HG02840 (cell line): Measurements from ENCODE around the gene ASS1.

ENCODE experiments used
- ATAC-seq: cut with Tn5 transposase; IDR thresholded peaks from one replicate; pipeline ENCODE4 v1.9.1; 2021; ENCODE audit warnings: mild to moderate bottlenecking, moderate library complexity, moderate number of reproducible peaks; ENCODE audit not compliant: unreplicated experiment, low FRiP score

ASS1 gene

DNA sequence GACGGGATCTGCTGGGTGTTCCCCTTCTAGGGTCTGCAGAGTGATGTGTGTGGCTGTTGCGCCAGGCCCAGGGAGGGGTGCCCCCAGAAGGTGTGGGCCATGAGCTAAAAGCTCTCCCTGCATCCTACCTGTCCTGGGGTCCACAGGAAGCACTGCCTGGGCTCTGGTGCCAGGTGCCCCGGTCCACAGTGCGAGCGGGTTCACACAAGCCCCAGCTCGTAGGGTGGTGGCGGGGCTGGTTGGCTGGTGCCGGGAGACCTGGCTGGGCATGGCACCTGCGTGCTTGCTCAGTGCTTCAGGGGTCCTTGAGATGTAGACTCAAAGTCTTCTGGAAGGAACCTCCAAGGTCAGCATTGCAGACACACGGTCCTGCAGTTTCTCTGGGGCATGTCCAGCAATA is 25.5 kb downstream of the ASS1 start:
- no peak for ATAC-seq

DNA sequence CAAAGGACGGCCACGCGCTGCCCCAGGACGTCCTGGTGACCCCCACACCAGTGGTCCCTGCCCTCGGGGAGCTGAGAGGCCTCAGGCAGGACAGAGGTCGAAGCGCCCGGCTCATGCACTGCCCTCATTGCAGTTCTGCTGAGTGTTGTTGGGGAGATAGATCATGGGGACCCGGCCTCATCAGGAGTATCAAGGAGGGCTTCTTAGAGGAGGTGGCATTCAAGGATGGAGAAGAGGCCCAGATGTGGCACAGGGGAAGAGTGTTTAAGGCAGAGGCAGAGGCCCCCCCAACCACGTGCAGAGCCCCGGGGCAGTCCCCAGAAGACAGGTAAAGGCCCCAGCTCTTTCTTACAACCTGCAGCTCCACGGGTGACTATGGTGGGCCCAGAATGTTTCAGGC is 26.2 kb downstream of the ASS1 start:
- ATAC-seq, result no peak

- no peak for ATAC-seq
Observed at GRCh38 chr9:130471411-130472183, 26.8 kb downstream of the ASS1 start.

DNA sequence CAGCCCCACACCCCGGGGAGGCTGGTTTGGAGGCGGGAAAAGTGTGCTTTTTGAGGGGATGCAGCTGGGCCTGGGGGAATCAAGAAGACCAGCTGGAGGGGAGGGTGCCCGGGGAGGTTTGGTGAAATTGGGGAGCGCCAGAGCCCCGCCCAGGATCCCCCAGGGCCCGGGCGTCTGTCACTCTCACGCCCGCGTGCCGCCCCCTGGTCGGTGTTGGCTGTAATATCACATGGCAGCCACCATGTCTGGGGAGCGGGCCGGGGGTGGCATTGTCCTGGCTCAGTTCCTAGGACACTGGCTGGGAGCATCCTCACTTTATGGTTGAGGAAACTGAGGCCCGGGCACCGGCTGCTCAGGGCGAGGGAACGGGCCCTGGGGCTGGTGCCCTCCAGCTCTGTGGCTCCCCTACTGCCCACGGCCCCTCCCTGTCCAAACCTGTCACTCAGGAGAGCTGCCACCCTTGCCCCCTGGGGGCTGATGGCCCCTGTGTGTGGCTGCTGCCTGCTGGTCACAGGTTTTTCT is 27.5 kb downstream of the ASS1 start:
- no peak for ATAC-seq

DNA sequence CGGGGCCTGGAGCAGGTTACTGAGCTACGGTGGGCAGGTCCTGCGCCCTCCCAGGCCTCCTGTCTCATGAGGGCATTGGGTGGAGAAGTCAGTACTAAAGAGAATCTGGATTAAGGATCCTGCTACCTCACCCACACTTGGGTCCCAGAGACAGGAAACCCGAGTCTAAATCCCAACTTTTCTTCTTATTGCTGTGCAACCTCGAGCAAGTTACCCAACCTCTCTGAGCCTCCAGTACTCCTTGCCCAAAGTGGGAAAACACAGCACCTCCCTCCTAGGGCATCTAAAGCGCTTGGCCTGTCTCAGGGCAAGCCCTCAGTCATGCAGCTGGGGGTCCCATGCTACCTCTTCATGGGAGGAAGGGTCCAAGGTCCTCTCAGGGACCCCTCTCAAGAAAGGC is 28.2 kb downstream of the ASS1 start:
- ATAC-seq, result no peak

DNA sequence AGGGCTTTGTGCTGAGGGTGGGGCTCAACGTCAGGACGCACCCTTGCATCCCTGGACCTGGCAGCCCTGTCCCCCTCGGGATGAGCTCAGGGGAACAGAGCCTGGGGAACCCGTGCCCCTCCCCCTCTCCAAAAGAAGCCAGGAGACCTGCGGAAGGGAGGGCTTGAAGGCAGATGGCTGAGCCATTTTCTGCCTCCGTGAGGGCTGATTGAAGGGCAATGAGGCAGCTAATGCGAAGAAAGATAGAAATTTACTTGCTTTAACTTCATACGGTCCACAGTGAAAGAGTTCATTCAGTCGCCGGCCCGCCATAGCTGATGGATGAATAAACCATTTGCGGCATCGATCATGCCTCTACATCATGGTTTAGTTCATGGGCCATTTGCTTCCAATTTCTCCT is 28.8 kb downstream of the ASS1 start:
- no peak for ATAC-seq

GRCh38 chr9:130474106-130474505 is 29.3 kb downstream of the ASS1 start:
- no peak for ATAC-seq

DNA sequence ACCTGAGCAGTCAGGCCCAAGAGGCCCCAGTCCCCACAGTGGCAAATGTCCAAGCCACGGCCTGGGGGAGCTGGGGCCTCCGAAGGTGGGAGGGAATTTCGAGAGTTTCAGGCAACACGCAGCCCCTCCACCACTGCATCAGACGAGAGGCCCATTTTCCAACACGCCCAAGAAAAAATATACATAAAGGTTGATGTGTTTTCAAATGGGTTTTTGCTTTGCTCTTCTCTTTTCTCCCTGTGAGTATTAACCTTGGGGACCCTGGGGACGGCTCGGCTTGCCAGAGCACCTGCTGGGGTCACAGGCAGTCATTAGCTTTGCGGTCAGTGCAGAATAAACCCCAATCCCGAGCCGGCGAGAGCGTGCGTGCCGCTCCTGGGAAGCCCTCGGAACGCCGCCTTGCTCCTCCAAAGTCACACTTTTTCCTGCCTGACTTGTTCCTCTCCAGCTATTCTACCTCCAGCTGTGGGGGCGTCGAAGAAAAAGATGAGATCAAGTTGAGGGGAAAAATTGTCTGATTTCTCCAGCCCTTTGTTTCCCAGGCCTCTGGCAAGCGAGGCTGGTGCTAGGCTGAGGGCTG is 31.5 kb downstream of the ASS1 start:
- ATAC-seq, result no peak

GRCh38 chr9:130477564-130477963 is 32.8 kb downstream of the ASS1 start:
- ATAC-seq, result no peak

DNA sequence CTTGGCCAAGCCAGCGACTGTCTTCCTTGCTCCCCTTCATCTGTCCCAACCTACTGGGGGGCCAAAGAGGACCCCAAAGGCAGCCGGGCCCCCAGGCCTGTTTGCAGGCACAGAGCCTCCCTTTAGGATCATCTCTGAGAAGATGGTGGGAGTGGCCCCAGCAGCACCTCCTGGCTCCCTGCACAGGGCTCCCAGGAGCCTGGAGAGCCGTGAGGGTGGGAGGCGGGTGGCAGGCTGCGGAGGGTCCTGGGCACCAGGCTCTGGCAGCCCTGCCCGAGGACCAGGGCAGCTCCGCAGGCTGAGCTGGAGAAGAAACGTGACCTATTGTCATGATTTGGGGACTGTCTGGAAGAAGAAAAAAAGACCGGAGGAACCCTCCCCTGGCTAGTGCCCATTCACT is 33.4 kb downstream of the ASS1 start:
- ATAC-seq, result no peak

- no peak for ATAC-seq
Observed at GRCh38 chr9:130478736-130479575, 34.2 kb downstream of the ASS1 start.

DNA sequence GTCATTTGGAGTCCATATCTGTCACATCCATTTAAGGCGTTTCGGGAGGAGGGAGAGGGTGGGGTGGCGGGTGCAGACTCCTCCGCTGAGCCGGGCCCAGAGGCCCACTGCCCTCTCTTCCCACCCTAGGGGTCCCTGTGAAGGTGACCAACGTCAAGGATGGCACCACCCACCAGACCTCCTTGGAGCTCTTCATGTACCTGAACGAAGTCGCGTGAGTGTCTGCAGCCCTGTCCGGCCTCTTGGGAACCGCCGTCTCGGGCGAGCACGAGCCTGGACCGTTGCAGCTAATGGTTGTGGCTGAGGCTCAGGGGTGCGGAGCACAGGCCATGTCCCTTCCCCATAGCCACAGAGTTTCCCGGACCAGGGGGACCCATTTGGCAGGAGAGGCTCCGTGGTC is 34.8 kb downstream of the ASS1 start:
- ATAC-seq, result no peak

DNA sequence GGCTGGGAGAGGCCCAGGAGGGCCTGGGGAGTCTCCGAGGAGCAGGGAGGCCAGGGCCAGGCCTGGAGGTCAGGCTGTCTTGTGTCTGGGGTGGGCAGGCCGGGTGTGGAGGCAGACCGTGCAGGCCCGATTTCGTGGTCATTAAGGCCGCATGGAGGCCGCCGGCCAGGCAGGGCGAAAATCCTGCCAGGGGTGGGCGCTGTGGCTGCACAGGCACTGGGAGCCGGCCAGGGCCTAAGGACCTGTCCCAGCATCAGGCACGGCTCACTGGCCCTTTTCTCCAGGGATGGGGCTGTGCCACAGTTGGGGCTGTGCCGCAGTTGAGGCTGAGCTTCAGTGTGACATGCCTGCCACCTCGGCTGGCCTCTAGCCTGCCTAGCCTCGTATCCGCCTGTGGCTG is 35.9 kb downstream of the ASS1 start:
- ATAC-seq, result no peak

GRCh38 chr9:130482463-130482862 is 37.7 kb downstream of the ASS1 start:
- ATAC-seq, result no peak

- ATAC-seq, result no peak
Observed at GRCh38 chr9:130483371-130483971, 38.7 kb downstream of the ASS1 start.

DNA sequence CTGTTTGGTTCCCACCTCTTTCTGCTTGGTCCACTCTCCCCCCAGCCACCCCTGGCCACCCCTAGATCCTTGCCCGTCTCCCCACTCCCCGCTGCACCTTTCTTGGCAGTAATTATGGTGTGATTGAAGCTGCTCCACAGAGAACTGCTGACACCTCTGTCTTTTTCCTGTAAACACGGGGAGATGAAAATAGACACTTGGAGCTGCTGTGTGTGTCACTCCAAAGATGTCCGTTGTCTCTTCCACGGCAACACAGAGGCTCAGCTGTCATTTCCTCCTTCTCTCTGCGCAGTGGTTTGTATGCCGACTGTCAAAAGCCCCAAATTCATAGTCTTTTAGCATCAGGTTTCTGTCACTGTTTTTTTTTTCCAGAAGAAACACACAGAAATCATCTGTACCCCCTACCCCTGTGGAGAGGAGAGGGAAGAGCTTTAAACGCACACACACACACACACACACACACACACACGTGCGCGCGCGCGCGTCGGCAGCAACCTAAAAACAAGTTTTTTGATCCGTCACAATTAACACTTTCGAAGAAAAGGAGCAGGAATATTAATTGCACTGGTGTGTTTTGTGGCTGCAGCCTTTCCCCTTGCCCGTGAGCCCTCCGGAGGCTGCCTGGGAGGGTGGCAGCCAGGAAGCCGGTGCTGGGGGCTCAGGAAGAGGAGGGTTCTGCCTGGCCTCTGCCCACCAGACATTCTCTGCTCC is 39.8 kb downstream of the ASS1 start:
- ATAC-seq, result no peak

GRCh38 chr9:130486103-130486502 is 41.3 kb downstream of the ASS1 start:
- no peak for ATAC-seq

DNA sequence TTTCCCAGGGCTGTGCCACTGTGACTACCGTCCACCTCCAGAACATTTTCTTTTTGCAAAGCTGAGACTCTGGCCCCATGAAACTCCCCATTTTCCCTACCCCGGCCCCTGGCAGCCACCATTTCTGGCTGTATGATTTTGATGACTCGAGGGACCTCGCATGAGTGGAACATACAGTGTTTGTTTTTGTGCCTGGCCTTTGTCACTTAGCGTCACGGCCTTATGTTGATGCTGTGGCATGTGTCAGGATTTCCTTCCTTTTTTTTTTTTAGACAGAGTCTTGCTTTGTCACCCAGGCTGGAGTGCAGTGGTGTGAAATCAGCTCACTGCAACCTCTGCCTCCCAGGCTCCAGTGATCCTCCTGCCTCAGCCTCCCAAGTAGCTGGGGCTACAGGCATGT is 42.7 kb downstream of the ASS1 start:
- no peak for ATAC-seq

DNA sequence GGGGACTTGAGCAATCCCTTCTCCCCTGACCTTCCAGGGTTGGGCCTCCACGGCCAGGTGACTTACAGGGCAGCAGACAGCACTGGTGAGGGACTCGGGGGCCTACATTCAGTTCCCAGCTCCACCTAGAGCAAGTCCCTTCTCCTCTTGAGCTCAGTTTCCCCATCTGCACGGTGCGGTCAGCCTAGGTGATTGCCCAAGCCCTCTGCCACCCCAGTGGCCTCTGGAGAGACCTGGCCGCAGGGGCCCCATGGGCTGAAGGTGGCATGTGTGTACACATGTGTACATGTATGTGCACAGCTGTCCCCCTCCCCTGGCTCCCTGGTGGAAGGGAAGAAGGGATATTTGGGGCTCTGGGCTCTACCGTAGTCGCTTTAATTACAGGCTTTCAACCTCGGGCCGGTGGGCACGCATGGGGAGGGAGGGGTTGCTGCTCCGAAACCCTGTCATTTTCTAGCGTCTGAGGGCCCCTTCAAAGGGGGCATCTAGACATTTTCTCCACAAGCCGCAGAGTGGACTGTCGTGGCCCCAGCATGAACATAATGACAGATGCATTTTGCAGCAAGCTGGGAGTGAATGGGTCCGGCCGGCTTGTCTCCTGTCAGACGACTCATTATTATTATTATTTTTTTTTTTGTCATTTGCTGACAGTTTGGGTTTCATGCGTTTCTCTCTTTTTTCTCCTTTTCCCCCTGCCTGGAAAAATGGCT is 44.0 kb downstream of the ASS1 start:
- no peak for ATAC-seq

- no peak for ATAC-seq
Observed at GRCh38 chr9:130490981-130491380, 46.2 kb downstream of the ASS1 start.
